ENCODE results near the gene PSME3.
"Not testable (repeated sequence)": the region's sequence is repeated elsewhere in the genome, so short reads cannot be mapped to it uniquely, and the experiment has no call there.

The PSME3 gene

GRCh38 chr17:42878123-42878880 lies 45.1 kb downstream of the PSME3 start:
- DNase-seq (ENCODE audit: low spot score), result no peak

GRCh38 chr17:42878924-42879595 lies 45.9 kb downstream of the PSME3 start:
- DNase-seq (ENCODE audit: low spot score), result no peak

- no peak for DNase-seq (ENCODE audit: low spot score)
Observed at GRCh38 chr17:42879596-42879985, 46.4 kb downstream of the PSME3 start.

GRCh38 chr17:42880776-42881310 lies 47.6 kb downstream of the PSME3 start:
- DNase-seq (ENCODE audit: low spot score), result no peak

GRCh38 chr17:42881706-42882105 lies 48.5 kb downstream of the PSME3 start:
- DNase-seq (ENCODE audit: low spot score), result not testable (repeated sequence)

GRCh38 chr17:42882166-42882565 lies 49.0 kb downstream of the PSME3 start:
- DNase-seq (ENCODE audit: low spot score), result no peak

GRCh38 chr17:42883802-42884558 lies 50.8 kb downstream of the PSME3 start:
- DNase-seq (ENCODE audit: low spot score), result no peak

- DNase-seq (ENCODE audit: low spot score), result not testable (repeated sequence)
Observed at GRCh38 chr17:42885806-42886205, 52.6 kb downstream of the PSME3 start.

- DNase-seq (ENCODE audit: low spot score), result no peak
Observed at GRCh38 chr17:42886283-42887176, 53.3 kb downstream of the PSME3 start.

- no peak for DNase-seq (ENCODE audit: low spot score)
Observed at GRCh38 chr17:42889809-42890208, 56.6 kb downstream of the PSME3 start.

GRCh38 chr17:42891539-42892152 lies 58.4 kb downstream of the PSME3 start:
- DNase-seq (ENCODE audit: low spot score), result no peak

GRCh38 chr17:42893359-42893758 lies 60.2 kb downstream of the PSME3 start:
- no peak for DNase-seq (ENCODE audit: low spot score)

Data from CD4-positive, alpha-beta T cell treated with Interleukin-15 for 4 hours (primary cell).